Effector memory CD8-positive, alpha-beta T cell (primary cell): ENCODE measurements around the gene DAPK1.

Experiments
- ATAC-seq: fragments of 150-1000 bp; cut with Tn5 transposase; replicated peaks from 2 replicates; pipeline ENCODE4 v1.10.0; 2021; ENCODE audit warnings: mild to moderate bottlenecking, moderate library complexity
- DNase-seq, 3 experiments: peaks; one replicate each; pipeline ENCODE4 v3.0.0; 2021
- H3K27ac Mint-ChIP-seq, 2 donors: one replicate each; pipeline ENCODE4 v1.8.0; 2022; ENCODE audit warnings: mild to moderate bottlenecking in 2 of 2, mixed read lengths in 2 of 2, moderate library complexity in 2 of 2
- H3K27me3 Mint-ChIP-seq, 2 donors: one replicate each; pipeline ENCODE4 v1.8.0; 2022; ENCODE audit warnings: mixed read lengths in 2 of 2
- H3K36me3 Mint-ChIP-seq: one replicate; pipeline ENCODE4 v1.8.0; 2022; ENCODE audit warnings: mild to moderate bottlenecking, moderate library complexity, mixed read lengths; ENCODE audit not compliant: insufficient read depth
- H3K4me1 Mint-ChIP-seq, 2 donors: one replicate each; pipeline ENCODE4 v1.8.0; 2022; ENCODE audit warnings: low read depth in 2 of 2, mixed read lengths in 2 of 2
- H3K4me3 Mint-ChIP-seq, 2 donors: one replicate each; pipeline ENCODE4 v1.8.0; 2022; ENCODE audit warnings: mild to moderate bottlenecking in 2 of 2, mixed read lengths in 2 of 2, moderate library complexity in 2 of 2
- H3K9me3 Mint-ChIP-seq, 2 donors: one replicate each; pipeline ENCODE4 v1.8.0; 2022; ENCODE audit warnings: mixed read lengths in 2 of 2

DAPK1 gene

DNA sequence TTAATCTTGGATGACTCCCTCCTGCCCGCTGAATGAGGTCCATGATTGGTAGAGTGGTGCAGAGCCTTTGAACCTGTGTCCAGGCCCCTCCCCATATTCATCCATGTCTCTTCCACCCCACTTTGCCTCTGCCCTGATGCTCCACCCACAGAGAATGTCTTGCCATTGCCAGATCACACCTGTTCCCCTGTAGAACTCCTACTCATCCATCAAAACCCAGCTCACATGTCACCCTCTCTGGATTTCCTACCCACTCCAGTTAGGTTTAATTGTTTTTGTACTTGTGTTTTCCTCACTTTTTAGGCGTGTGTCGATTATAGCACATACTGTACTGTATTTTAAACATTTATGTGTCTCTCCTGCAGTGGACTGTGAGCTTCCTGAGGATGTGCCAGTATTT is 121.3 kb downstream of the DAPK1 start:
- H3K4me3 Mint-ChIP-seq: no peak overlapping the region
- H3K27ac Mint-ChIP-seq: no peak overlapping the region
- peaks cover 0 to 8% of the 10 kb centered on the region in 2 donors for H3K9me3 Mint-ChIP-seq
- no peaks in the 10 kb centered on the region for H3K4me1 Mint-ChIP-seq
- no peak for ATAC-seq
- H3K27me3 Mint-ChIP-seq: peaks cover 18 to 30% of the 10 kb centered on the region in 2 donors
- H3K36me3 Mint-ChIP-seq: no peaks in the 10 kb centered on the region
- DNase-seq: no peak

DNA sequence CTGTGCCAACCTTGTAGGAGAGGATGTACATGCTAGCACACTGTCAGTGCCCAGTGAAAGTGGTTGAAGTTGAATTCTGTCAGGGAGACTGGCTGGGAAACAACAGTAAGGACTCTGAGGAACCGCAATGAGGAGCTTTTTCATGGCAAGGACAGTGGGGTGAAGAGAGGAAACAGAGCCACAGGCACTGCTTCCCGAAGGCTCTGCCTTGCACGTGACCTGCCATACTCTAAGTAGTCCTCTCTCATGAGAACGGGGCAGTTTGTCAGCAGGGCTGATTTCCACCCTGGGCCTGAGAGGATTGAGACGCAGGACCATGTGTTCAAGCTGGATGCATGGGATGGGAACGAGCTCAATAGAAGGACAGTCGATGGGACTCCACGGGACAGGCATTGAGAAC is 121.7 kb downstream of the DAPK1 start:
- DNase-seq (no peak), ATAC-seq (no peak)
- Mint-ChIP-seq H3K9me3 (peaks cover 0 to 9% of the 10 kb centered on the region in 2 donors), H3K27me3 (peaks cover 18 to 31% of the 10 kb centered on the region in 2 donors), H3K27ac (no peak overlapping the region), H3K36me3 (no peaks in the 10 kb centered on the region), H3K4me1 (no peaks in the 10 kb centered on the region), H3K4me3 (no peak overlapping the region)

DNA sequence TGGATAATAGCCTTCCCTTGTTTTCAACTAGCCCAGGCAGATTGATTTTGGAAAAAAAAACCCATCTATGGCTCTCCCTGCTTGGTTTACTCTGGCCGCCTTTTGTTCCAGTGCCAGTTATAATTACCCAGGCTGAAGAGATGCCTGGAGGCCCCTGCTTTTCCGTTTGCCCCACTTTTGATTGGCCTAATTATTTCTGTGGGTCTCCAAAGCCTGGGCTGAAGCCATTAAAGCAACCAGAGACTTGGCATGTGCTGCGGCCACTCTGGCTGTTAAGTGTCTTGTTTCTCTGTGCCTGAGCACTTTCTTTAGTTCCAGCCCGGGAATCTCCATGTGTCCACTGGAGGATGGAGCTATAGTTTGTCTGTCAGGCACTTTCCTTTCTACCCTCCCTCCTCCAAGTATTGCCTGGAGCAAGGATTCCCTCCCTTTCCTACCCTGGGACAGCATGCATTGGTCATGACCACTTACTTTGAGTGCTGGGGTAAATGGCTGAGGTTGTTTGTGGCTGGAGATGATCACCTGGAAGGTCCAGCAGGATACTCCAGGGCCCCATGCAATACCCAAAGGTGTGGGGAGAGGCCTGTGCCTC is 123.2 kb downstream of the DAPK1 start:
- peaks cover 2 to 14% of the 10 kb centered on the region in 2 donors for H3K9me3 Mint-ChIP-seq
- H3K4me3 Mint-ChIP-seq: no peak overlapping the region
- H3K27ac Mint-ChIP-seq: no peak overlapping the region
- ATAC-seq: no peak
- H3K36me3 Mint-ChIP-seq: no peaks in the 10 kb centered on the region
- DNase-seq: no peak
- H3K27me3 Mint-ChIP-seq: peaks cover 23 to 30% of the 10 kb centered on the region in 2 donors
- H3K4me1 Mint-ChIP-seq: no peaks in the 10 kb centered on the region

DNA sequence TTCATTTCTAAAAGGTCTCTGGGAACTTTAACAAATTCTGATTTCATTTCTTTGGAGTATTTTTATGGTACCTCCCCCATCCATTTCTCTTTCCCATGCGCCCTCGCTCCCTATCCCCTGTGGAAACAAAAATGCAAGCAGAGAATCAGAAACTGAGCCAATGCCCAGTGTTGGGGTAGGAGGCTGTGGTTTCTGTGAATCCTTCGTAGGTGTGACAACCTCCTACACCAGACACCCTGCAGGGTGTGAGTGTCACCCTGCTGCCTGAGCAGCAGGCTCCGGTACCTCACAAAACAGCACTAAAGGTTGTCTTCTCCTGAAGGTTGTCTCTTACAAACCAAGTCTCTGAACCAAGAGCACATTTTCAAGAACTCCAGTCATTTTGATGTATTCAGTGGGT is 124.4 kb downstream of the DAPK1 start:
- Mint-ChIP-seq H3K9me3 (peaks cover 2 to 14% of the 10 kb centered on the region in 2 donors), H3K27ac (no peak overlapping the region), H3K4me3 (no peak overlapping the region), H3K27me3 (peaks cover 23 to 30% of the 10 kb centered on the region in 2 donors), H3K36me3 (no peaks in the 10 kb centered on the region), H3K4me1 (no peaks in the 10 kb centered on the region)
- no peak for DNase-seq
- no peak for ATAC-seq

DNA sequence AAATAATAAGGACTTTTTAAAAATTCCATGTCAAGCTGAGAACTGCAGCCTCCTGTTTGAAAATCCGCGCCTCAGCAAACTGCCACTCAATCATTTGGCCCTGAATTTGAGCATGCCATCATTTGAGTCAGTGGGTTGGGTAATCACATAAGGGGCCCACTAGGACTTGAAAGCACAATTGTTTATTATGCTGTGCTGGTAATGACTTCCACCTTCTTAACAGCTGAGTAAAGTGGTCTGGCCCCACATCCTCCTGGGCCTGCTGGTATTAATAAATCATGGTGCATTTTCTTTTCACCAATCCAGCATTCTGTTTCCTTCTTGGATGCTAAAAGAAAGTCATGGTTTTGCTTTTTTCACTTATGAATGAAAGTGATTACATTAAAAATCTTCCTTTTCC is 125.3 kb downstream of the DAPK1 start:
- no peaks in the 10 kb centered on the region for H3K4me1 Mint-ChIP-seq
- peaks cover 2 to 9% of the 10 kb centered on the region in 2 donors for H3K9me3 Mint-ChIP-seq
- no peak overlapping the region for H3K4me3 Mint-ChIP-seq
- DNase-seq (no peak), ATAC-seq (no peak)
- H3K27me3 Mint-ChIP-seq: peaks cover 23 to 30% of the 10 kb centered on the region in 2 donors
- no peak overlapping the region for H3K27ac Mint-ChIP-seq
- no peaks in the 10 kb centered on the region for H3K36me3 Mint-ChIP-seq

DNA sequence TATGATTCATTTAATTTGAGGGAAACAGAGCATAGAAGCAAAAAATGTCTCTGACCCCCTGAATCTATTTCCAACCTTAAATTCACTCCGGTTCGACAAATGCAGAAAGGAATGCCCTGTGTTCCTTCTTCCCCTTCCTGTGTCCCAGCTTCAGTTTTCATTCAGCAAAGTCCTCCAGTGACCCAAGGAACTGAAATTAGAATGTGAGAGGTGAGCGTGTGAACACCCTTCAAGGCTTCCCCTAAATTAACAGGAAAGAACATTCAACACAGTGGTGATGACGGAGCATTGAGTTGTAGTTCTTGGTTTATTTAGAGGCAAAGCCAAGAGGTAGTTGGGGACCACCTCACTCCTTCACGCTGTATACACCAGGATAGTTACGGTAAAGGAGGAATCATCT is 130.7 kb downstream of the DAPK1 start:
- H3K4me3 Mint-ChIP-seq: no peak overlapping the region
- ATAC-seq (no peak), DNase-seq (no peak)
- H3K9me3 Mint-ChIP-seq: peaks cover 2 to 6% of the 10 kb centered on the region in 2 donors
- no peaks in the 10 kb centered on the region for H3K36me3 Mint-ChIP-seq
- H3K27me3 Mint-ChIP-seq: peaks cover 5 to 8% of the 10 kb centered on the region in 2 donors
- H3K27ac Mint-ChIP-seq: no peak overlapping the region
- no peaks in the 10 kb centered on the region for H3K4me1 Mint-ChIP-seq

DNA sequence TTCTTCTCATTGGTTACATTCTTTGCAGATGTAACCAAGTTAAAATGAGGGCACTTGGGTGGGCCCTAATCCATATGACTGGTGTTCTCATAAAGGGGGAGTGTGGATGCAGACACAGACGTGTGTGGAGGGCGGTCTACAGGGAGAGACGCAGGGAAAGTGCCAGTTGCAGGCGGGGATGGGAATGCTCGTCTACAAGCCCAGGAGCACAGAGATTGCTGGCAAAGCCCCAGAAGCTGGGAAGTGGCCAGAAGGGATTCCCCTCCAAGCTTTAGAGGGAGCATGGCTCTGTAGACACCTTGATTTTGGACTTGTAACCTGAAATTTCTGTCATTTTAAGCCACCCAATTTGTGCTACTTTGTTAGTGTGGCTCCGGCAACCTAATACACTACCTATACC is 131.4 kb downstream of the DAPK1 start:
- Mint-ChIP-seq H3K27me3 (peaks cover 5 to 8% of the 10 kb centered on the region in 2 donors), H3K4me3 (no peak overlapping the region), H3K36me3 (no peaks in the 10 kb centered on the region), H3K9me3 (peaks cover 4 to 6% of the 10 kb centered on the region in 2 donors), H3K27ac (no peak overlapping the region), H3K4me1 (no peaks in the 10 kb centered on the region)
- ATAC-seq (no peak), DNase-seq (no peak)

DNA sequence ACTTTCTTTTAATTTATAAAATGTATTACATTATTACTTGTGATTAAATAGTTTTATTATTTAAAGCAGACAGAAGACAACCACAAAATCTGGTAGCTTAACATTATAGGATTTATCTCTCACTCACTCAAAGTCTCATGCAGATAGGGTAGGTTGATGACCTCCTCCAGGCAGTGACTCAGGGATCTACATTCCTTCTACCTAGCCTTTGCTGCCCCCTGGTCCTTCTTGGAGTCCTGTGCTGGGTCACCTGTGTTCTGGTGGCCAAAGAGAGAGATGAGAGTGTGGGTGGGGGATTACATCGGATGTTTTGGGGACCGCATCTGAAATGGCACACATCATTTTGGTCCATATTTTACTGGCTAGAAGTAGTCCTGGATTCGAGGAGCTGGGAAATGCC is 132.6 kb downstream of the DAPK1 start:
- H3K4me1 Mint-ChIP-seq: no peaks in the 10 kb centered on the region
- no peak for ATAC-seq
- no peak overlapping the region for H3K4me3 Mint-ChIP-seq
- no peak for DNase-seq
- no peaks in the 10 kb centered on the region for H3K27me3 Mint-ChIP-seq
- H3K36me3 Mint-ChIP-seq: no peaks in the 10 kb centered on the region
- no peak overlapping the region for H3K27ac Mint-ChIP-seq
- H3K9me3 Mint-ChIP-seq: peaks cover 0 to 2% of the 10 kb centered on the region in 2 donors

DNA sequence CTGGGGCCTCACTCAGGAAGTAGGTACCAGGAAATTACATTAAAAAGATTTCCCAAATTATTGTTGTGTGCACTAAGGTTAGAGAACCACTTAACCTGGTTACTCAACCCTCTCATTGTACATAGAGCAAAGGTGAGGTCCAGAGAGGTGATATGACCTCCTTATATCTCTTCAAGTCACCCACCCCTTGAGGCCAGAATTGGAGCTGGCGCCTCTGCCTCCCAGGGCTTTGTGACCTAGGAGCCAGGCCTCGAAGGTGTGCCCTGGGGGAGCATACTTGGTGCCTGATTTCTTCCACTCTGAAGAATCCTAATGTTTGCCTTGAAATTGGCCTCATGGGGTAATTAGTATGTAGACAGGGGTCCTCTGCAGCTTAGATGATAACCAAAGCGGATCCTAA is 133.2 kb downstream of the DAPK1 start:
- no peak overlapping the region for H3K27ac Mint-ChIP-seq
- H3K4me1 Mint-ChIP-seq: no peaks in the 10 kb centered on the region
- H3K9me3 Mint-ChIP-seq: peaks cover 0 to 2% of the 10 kb centered on the region in 2 donors
- no peak overlapping the region for H3K4me3 Mint-ChIP-seq
- DNase-seq (no peak), ATAC-seq (no peak)
- no peaks in the 10 kb centered on the region for H3K27me3 Mint-ChIP-seq
- H3K36me3 Mint-ChIP-seq: no peaks in the 10 kb centered on the region

DNA sequence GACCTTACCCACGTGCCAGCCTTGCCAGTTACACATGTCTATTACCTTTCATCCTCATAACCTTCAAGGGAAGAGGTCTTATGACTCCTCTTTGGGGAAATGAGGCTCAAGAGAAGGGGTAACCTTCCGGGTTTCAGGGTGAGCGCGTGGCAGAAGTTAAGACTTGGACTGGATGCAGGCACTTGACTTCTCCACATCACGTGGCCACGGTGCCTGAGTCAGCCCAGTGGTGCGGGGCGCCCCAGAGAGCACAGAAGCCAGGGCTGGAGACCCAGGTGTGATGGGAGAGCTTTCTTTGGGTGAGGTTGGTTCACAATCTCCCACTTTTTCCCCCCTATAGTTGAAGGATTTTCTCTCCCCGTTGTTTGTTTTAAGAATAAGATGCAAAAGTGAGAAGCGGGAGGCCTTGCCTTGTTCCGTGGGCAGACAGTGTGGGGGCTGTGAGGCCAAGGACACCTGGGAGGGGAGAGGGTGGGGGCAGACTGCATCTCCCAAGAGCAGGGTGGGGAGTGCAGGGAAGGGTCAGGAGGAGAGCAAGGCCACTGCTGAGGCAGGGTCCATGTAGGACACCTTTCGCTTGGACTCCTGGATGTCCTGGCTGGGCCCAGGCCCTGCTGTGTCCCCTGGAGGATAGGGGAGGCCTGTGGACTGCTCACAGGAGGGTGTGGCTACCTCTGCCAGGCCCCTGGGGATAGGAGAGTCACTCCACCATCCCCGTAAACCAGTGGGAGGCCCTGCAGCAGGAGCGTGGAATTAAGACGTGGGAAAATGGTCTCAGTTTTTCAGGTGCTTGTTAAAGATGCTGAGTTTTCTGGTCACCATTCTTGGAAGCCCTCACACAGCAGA is 138.2 kb downstream of the DAPK1 start:
- H3K36me3 Mint-ChIP-seq: no peaks in the 10 kb centered on the region
- peaks cover 0 to 2% of the 10 kb centered on the region in 2 donors for H3K9me3 Mint-ChIP-seq
- H3K4me1 Mint-ChIP-seq: peaks cover 0 to 2% of the 10 kb centered on the region in 2 donors
- DNase-seq (no peak), ATAC-seq (no peak)
- no peak overlapping the region for H3K27ac Mint-ChIP-seq
- peaks cover 0 to 5% of the 10 kb centered on the region in 2 donors for H3K27me3 Mint-ChIP-seq
- no peak overlapping the region for H3K4me3 Mint-ChIP-seq

DNA sequence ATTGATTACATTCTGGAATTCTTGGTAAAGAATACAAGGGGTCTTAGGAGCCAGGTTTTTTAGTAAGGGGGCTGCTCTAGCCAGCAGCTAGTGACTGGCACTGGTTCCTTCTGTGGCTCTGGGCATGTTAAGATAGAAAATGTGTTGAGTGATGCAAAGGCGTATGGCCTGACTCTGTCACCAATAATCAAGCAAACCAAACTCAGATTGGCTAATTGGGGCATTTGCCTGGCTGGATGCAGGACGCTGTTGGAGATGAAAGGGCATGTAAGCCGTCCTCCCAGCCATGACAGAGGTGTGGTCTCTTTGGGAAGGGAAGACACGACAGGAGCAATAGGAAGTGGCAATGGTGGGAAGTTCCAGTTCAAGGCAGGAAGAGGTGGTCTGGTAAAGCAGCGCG is 140.6 kb downstream of the DAPK1 start:
- Mint-ChIP-seq H3K4me1 (peaks cover 0 to 2% of the 10 kb centered on the region in 2 donors), H3K4me3 (no peak overlapping the region), H3K36me3 (no peaks in the 10 kb centered on the region), H3K9me3 (peaks cover 0 to 2% of the 10 kb centered on the region in 2 donors), H3K27ac (no peak overlapping the region), H3K27me3 (peaks cover 2 to 5% of the 10 kb centered on the region in 2 donors)
- DNase-seq: no peak
- no peak for ATAC-seq

DNA sequence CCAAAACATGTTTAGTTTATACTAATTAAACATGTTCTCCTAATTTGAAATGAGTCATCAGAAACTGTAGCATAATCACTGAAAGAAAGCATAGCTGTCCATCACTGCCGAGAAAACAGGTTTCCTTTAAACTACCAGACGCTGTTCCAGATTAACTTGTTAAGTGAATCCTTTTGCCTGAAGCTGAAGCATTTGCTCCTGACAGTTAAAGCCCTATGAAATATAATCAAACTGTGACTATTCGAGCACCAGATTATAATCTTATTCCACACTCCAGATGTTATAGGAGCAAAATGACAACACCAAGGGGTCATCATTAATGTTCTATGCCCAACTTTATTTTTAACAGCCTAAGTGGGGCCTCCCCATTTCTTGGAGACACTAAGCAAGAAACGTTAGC is 142.3 kb downstream of the DAPK1 start:
- no peak for DNase-seq
- Mint-ChIP-seq H3K4me3 (no peak overlapping the region), H3K27ac (no peak overlapping the region), H3K36me3 (no peaks in the 10 kb centered on the region), H3K4me1 (peaks cover 0 to 2% of the 10 kb centered on the region in 2 donors), H3K27me3 (peaks cover 10 to 19% of the 10 kb centered on the region in 2 donors), H3K9me3 (no peaks in the 10 kb centered on the region)
- ATAC-seq: no peak

DNA sequence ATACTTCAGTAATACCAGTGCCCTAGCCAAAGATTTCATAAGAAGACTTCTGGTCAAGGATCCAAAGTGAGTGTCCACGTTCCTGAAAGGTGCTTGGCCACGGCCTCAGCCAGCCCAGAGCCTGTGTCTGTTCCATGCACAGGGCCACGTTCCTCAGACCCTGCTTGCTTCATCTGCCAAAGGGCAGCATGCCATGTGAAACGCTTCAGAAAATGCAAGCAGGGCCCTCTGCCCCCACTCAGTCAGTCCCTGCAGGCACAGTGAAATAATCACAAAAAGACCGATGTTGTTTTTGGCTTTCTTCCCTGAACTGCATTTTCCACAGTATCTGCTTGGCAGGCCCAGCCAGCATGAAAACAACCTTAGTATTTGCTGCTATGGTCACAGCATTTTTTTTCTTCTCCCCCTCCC is 142.7 kb downstream of the DAPK1 start:
- H3K9me3 Mint-ChIP-seq: no peaks in the 10 kb centered on the region
- H3K36me3 Mint-ChIP-seq: no peaks in the 10 kb centered on the region
- no peak for ATAC-seq
- peaks cover 0 to 2% of the 10 kb centered on the region in 2 donors for H3K4me1 Mint-ChIP-seq
- peaks cover 10 to 19% of the 10 kb centered on the region in 2 donors for H3K27me3 Mint-ChIP-seq
- H3K4me3 Mint-ChIP-seq: no peak overlapping the region
- H3K27ac Mint-ChIP-seq: no peak overlapping the region
- no peak for DNase-seq

DNA sequence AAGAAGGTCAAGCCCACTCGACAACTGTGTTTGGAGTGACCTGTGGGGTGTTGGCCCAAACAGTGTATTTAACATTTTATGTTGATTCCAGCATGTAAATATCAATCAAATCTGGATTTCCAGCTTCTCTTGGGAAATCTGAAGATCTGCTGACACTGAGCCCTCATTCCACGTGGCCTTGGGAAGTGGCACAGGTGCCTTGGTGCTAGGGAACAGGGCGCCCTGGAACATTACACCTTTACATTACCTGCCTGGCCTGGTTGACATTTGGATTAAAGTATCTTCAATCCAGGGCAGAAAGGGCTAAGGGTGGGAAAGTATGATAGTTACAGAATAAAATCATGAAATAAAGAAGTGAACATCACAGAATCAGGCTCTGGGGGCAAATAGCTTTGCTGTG is 143.4 kb downstream of the DAPK1 start:
- H3K27me3 Mint-ChIP-seq: peaks cover 10 to 23% of the 10 kb centered on the region in 2 donors
- H3K4me1 Mint-ChIP-seq: peaks cover 0 to 2% of the 10 kb centered on the region in 2 donors
- H3K27ac Mint-ChIP-seq: no peak overlapping the region
- H3K36me3 Mint-ChIP-seq: no peaks in the 10 kb centered on the region
- no peaks in the 10 kb centered on the region for H3K9me3 Mint-ChIP-seq
- ATAC-seq (no peak), DNase-seq (no peak)
- H3K4me3 Mint-ChIP-seq: no peak overlapping the region
